ENCODE data around the gene PLCD3.

DNA sequence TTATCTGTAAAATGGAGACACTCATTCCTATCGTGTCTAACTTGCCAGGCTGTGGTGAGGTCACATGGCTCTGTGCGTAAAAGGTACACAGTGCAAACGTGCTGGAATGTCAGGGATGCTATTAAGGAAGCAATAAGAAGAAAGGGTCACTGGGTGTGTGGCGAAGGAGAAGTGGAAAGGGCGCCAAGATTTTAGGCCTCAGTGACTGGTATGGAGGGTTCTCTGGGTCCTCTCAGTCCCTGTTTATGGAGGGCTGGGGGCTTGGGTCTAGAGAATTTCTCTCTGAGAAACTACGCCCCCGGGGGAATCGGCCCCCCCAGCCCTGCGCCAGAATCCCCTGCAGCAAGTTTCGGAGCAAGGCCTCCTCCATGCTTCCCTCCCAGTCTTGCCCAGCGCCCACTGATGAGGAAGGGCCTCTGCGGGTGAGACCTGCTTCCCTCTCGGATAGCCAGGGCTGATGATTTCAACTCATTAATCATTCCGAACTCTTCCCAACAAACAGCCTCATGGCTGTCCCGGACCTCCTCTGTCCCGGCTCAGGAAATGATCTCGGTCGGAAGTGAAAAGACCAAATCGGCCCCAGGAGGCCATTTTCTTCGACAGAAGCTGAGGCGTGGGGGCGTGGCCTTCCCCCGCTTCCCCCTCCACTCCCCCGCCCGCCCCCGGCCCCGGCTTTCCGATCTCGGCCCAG is 14.7 kb upstream of the PLCD3 start:
- TF ChIP-seq, protein P1, sequence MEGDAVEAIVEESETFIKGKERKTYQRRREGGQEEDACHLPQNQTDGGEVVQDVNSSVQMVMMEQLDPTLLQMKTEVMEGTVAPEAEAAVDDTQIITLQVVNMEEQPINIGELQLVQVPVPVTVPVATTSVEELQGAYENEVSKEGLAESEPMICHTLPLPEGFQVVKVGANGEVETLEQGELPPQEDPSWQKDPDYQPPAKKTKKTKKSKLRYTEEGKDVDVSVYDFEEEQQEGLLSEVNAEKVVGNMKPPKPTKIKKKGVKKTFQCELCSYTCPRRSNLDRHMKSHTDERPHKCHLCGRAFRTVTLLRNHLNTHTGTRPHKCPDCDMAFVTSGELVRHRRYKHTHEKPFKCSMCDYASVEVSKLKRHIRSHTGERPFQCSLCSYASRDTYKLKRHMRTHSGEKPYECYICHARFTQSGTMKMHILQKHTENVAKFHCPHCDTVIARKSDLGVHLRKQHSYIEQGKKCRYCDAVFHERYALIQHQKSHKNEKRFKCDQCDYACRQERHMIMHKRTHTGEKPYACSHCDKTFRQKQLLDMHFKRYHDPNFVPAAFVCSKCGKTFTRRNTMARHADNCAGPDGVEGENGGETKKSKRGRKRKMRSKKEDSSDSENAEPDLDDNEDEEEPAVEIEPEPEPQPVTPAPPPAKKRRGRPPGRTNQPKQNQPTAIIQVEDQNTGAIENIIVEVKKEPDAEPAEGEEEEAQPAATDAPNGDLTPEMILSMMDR (IDR thresholded peaks at IDR 0.05) = no peak
- peak in 1 of 2 donors; percentile 3 for TF ChIP-seq POLR2A (IDR thresholded peaks at IDR 0.05)
